ENCODE measurements around the gene RFX3. TPM values are rescaled to one million over a fixed set of nuclear protein-coding genes. Genes with fewer than 3 reads are reported as not detected.

RFX3 gene
- total RNA-seq, 4 donors from 2014 or later = 4.0 to 8.2 (median 5.6) TPM

DNA sequence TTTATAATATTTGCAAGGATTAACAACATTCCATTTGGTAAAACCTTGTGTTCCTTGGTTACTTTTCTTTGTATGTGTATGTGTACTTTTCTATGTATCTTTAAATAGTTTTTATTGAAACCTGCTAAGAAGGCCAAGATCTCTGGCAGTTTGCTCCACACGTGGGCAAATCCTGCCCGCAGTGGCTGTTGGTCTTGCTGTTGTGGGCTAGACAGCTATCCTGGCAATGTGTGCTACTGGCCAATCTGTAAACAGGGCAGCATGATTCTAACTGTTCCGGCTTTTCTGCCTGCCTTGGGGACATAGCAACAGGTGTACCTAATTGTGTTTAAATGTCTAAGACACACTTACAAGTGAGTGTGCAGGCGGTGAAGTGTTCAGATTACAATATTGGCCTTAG, 286.6 kb downstream of the RFX3 start:
- intact Hi-C loops (cut with DNase I; ENCODE audit: low total_unique reads) = no loop called here
- WGBS, 2 donors = 93 to 94% methylated on average over 4 of the region's 4 CpGs
- DNase-seq (ENCODE audit: low spot score in 2 of 2) = no peak
- no peak overlapping the region for H3K4me3 ChIP-seq (ENCODE audit: low read depth, poor library complexity, severe bottlenecking)
- TF ChIP-seq POLR2A (IDR thresholded peaks at IDR 0.05) = no peak
- TF ChIP-seq, protein P1, sequence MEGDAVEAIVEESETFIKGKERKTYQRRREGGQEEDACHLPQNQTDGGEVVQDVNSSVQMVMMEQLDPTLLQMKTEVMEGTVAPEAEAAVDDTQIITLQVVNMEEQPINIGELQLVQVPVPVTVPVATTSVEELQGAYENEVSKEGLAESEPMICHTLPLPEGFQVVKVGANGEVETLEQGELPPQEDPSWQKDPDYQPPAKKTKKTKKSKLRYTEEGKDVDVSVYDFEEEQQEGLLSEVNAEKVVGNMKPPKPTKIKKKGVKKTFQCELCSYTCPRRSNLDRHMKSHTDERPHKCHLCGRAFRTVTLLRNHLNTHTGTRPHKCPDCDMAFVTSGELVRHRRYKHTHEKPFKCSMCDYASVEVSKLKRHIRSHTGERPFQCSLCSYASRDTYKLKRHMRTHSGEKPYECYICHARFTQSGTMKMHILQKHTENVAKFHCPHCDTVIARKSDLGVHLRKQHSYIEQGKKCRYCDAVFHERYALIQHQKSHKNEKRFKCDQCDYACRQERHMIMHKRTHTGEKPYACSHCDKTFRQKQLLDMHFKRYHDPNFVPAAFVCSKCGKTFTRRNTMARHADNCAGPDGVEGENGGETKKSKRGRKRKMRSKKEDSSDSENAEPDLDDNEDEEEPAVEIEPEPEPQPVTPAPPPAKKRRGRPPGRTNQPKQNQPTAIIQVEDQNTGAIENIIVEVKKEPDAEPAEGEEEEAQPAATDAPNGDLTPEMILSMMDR (IDR thresholded peaks at IDR 0.05) = no peak

DNA sequence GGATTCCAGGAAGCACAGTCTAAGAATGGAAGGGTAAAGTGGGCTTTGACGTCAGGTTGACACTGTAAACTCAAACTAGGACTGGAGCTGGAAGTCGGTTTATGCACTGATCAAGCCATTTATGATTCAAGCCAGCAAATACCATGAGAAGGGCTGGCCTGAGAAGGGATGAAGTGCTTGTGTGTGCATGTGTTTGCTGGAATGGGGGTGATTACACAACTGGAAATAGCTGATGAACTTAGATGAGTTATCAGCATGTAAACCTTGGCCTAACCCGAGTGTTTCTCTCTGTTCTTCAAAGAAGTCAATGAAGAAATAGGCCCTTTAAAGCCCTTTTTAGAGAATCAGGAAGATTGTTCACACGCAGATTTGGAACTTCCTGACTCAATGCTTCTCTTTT, 287.6 kb downstream of the RFX3 start:
- no peak for TF ChIP-seq POLR2A (IDR thresholded peaks at IDR 0.05)
- TF ChIP-seq, protein P1 (IDR thresholded peaks at IDR 0.05) = no peak
- no peak overlapping the region for H3K4me3 ChIP-seq (ENCODE audit: low read depth, poor library complexity, severe bottlenecking)
- no peak for DNase-seq (ENCODE audit: low spot score in 2 of 2)
- intact Hi-C loops (cut with DNase I; ENCODE audit: low total_unique reads) = no loop called here
- 92 to 93% methylated on average over 4 of the region's 4 CpGs for WGBS, 2 donors

DNA sequence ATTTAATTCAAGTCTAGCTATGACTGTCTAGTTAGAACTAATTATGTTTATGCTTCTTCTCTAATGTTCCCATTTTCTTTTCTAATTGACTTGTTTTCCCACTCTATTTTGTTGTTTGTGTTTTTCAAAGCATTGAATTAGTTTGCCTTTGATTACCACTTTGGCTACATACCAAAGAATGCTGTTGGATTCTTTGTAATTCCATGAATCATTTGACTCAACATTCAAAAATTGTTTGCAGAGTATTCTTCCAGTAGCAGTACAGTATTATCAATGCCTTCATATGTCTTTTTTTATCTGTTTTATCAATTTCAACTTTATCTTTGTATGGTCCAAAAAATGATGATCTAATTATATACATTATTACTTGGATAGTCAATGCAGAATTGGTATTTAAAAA, 288.7 kb downstream of the RFX3 start:
- DNase-seq (ENCODE audit: low spot score in 2 of 2) = no peak
- TF ChIP-seq, protein P1 (IDR thresholded peaks at IDR 0.05) = no peak
- no peak for TF ChIP-seq POLR2A (IDR thresholded peaks at IDR 0.05)
- intact Hi-C loops (cut with DNase I; ENCODE audit: low total_unique reads) = no loop called here
- no peak overlapping the region for H3K4me3 ChIP-seq (ENCODE audit: low read depth, poor library complexity, severe bottlenecking)

DNA sequence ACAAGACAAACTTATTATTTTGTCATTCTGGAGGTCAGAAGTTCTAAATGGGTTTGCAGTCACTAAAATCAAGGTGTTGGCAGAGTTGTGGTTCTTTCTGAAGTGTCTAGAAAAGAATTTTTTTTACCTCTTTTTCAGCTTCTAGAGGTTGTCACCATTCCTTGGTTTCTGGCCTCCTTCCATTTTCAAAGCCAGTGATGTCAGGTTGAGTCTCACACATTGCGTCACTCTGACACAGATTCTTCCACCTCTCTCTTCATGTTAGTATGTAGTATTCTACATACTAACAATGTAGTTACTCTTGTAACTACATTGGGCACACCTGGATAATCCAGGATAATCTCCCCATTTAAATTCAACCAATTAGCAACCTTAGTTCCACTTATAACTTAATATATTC, 290.3 kb downstream of the RFX3 start:
- WGBS, 2 donors = 95 to 97% methylated on average over 1 of the region's 1 CpG

DNA sequence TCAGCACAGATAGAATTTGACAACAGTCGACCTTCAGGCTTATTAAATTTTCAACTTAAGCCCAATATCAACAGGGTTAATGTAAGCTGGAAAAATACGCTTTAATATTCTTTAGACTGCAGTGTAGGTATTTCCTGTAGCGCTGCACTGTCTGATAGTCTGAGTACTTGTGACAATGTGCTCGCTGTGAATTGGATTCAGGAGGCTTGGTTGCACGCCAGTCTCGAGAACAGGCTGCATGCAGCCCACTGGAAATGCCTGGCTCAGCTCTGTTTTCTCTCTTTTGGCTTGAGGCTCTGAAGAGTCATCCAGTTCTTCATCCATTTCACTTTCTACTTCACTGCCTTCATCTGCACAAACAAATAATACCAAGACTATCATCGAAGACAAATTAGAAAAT, 300.9 kb downstream of the RFX3 start:
- 56 to 63% methylated on average over 7 of the region's 7 CpGs for WGBS, 2 donors
- TF ChIP-seq, protein P1 (IDR thresholded peaks at IDR 0.05) = no peak
- no peak for TF ChIP-seq POLR2A (IDR thresholded peaks at IDR 0.05)
- no peak for DNase-seq (ENCODE audit: low spot score in 2 of 2)

More for the DNA sequence above, 290.3 kb downstream of the RFX3 start:
- TF ChIP-seq, protein P1 (IDR thresholded peaks at IDR 0.05) = no peak
- TF ChIP-seq POLR2A (IDR thresholded peaks at IDR 0.05) = no peak
- intact Hi-C loops (cut with DNase I; ENCODE audit: low total_unique reads) = no loop called here
- no peak overlapping the region for H3K4me3 ChIP-seq (ENCODE audit: low read depth, poor library complexity, severe bottlenecking)
- no peak for DNase-seq (ENCODE audit: low spot score in 2 of 2)

DNA sequence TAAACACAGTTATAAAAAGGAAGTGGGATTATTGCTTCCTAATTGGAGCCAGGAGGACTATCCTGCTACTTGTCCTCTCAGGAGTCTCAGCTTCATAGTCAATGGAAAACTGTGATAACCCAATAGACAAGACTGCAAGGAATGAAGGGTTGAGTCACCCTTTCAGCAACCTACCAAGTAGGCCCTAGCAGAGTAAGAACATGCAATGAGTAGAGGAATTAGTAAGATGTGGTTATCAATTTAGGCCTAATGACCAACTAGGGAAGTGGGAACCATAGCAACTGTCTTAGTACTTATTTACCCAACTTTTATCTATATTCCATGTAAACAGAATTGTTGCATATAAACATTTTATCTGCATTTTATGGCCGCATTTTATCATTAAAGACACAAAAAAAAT, 310.1 kb downstream of the RFX3 start:
- TF ChIP-seq POLR2A (IDR thresholded peaks at IDR 0.05) = no peak
- TF ChIP-seq, protein P1 (IDR thresholded peaks at IDR 0.05) = no peak
- H3K4me3 ChIP-seq (ENCODE audit: low read depth, poor library complexity, severe bottlenecking) = no peak overlapping the region
- intact Hi-C loops (cut with DNase I; ENCODE audit: low total_unique reads) = no loop called here
- no peak for DNase-seq (ENCODE audit: low spot score in 2 of 2)
- 79 to 81% methylated on average over 1 of the region's 1 CpG for WGBS, 2 donors

More for the DNA sequence above, 300.9 kb downstream of the RFX3 start:
- intact Hi-C loops (cut with DNase I; ENCODE audit: low total_unique reads) = no loop called here
- no peak overlapping the region for H3K4me3 ChIP-seq (ENCODE audit: low read depth, poor library complexity, severe bottlenecking)

Measured in lower leg skin (tissue), 4 donors.